Keratinocyte (primary cell): ENCODE measurements around the gene JPH2. TPM values are rescaled to one million over a fixed set of nuclear protein-coding genes. Genes with fewer than 3 reads are reported as not detected.

Source experiments
- DNase-seq: peaks from one replicate; pipeline ENCODE4 v3.0.0-alpha.2; 2011; ENCODE audit warnings: low read depth, missing footprints, low spot score
- FAIRE-seq: peaks from 2 replicates; lab custom pipeline; 2011; peaks lifted over from hg19 to GRCh38; lab: Jason Lieb, UNC
- H2AFZ ChIP-seq: 2 replicates; pipeline ENCODE4 v1.6.0; 2012; ENCODE audit warnings: low read length, control low read depth, inconsistent platforms; ENCODE audit not compliant: control insufficient read depth
- H3K27ac ChIP-seq: 2 replicates; pipeline ENCODE4 v1.5.1; 2011; ENCODE audit warnings: low read length; ENCODE audit not compliant: control insufficient read depth, insufficient read depth
- H3K27me3 ChIP-seq: 3 replicates; pipeline ENCODE4 v1.6.0; 2011; ENCODE audit warnings: low read length; ENCODE audit not compliant: control insufficient read depth, insufficient read depth; ENCODE audit errors: extremely low read depth
- H3K36me3 ChIP-seq, 2 experiments: 2 replicates in 1 of 2; 3 replicates in 1 of 2; pipeline ENCODE4 v1.5.1; 2011; ENCODE audit warnings: low read length in 2 of 2, mild to moderate bottlenecking in 1 of 2; ENCODE audit not compliant: control insufficient read depth in 2 of 2, insufficient read depth in 2 of 2; ENCODE audit errors: extremely low read depth in 1 of 2
- H3K4me1 ChIP-seq: 3 replicates; pipeline ENCODE4 v1.5.1; 2011; ENCODE audit warnings: low read length; ENCODE audit not compliant: control insufficient read depth, insufficient read depth; ENCODE audit errors: extremely low read depth
- H3K4me2 ChIP-seq: 3 replicates; pipeline ENCODE4 v1.6.0; 2011; ENCODE audit warnings: low read depth, low read length; ENCODE audit not compliant: control insufficient read depth, insufficient read depth; ENCODE audit errors: extremely low read depth
- H3K4me3 ChIP-seq, 3 experiments: fragments of 200-600 bp in 1 of 3; sonication (generic) in 1 of 3; 2 replicates in 2 of 3; 3 replicates in 1 of 3; pipeline ENCODE4 v1.5.1; 2011 to 2016; ENCODE audit warnings: low read length in 3 of 3, mild to moderate bottlenecking in 3 of 3, control low read depth in 2 of 3, inconsistent platforms in 1 of 3, low read depth in 1 of 3, mixed read lengths in 1 of 3, mixed run types in 1 of 3, moderate library complexity in 1 of 3; ENCODE audit not compliant: control insufficient read depth in 2 of 3, insufficient read depth in 2 of 3; ENCODE audit errors: extremely low read depth in 1 of 3
- H3K79me2 ChIP-seq: 2 replicates; pipeline ENCODE4 v1.6.0; 2012; ENCODE audit warnings: low read length; ENCODE audit not compliant: control insufficient read depth, insufficient read depth
- H3K9ac ChIP-seq: 3 replicates; pipeline ENCODE4 v1.6.0; 2011; ENCODE audit warnings: low read length; ENCODE audit not compliant: control insufficient read depth, insufficient read depth; ENCODE audit errors: extremely low read depth
- H3K9me1 ChIP-seq: 3 replicates; pipeline ENCODE4 v1.6.0; 2011; ENCODE audit warnings: low read length; ENCODE audit not compliant: control insufficient read depth, insufficient read depth; ENCODE audit errors: extremely low read depth
- H3K9me3 ChIP-seq: 2 replicates; pipeline ENCODE4 v1.5.1; 2012; ENCODE audit warnings: low read depth, low read length; ENCODE audit not compliant: control insufficient read depth
- H4K20me1 ChIP-seq: 3 replicates; pipeline ENCODE4 v1.6.0; 2011; ENCODE audit warnings: low read length; ENCODE audit not compliant: control insufficient read depth, insufficient read depth; ENCODE audit errors: extremely low read depth
- CTCF ChIP-seq, 3 experiments: IDR thresholded peaks in 1 of 3; conservative IDR thresholded peaks in 1 of 3; optimal IDR thresholded peaks in 1 of 3; 2 replicates in 2 of 3; 3 replicates in 1 of 3; pipeline versions ENCODE3 to v1.5.1; 2011; ENCODE audit warnings: low read length in 3 of 3, mild to moderate bottlenecking in 3 of 3, moderate library complexity in 2 of 3, control low read depth in 1 of 3, inconsistent platforms in 1 of 3; ENCODE audit not compliant: insufficient read depth in 2 of 3; ENCODE audit errors: extremely low read depth in 1 of 3
- EZH2 ChIP-seq: IDR thresholded peaks from one replicate; pipeline ENCODE4 v1.6.1; 2012; ENCODE audit warnings: inconsistent platforms, mild to moderate bottlenecking, low read length, moderate library complexity
- dilution Hi-C: fragments of 300-500 bp; cut with MboI; formaldehyde crosslinking; loops from one replicate; pipeline ENCODE4 v1.7.0; 2020; ENCODE audit warnings: low sequenced_read_pairs; ENCODE audit not compliant: extremely low pct_ligation_motif_present
- polyA plus RNA-seq, 5 experiments: library from polyadenylated mRNA; depleted of rRNA in 3 of 5; stranded (reverse) in 3 of 5; stranded (forward) in 1 of 5; unstranded in 1 of 5; fragments of >200 nt; gene quantifications; 1 replicate in 1 of 5; 2 replicates in 3 of 5; 3 replicates in 1 of 5; pipeline versions ENCODE4 v1.2.1 to v1.2.3, GENCODE V29; 2011 to 2012; ENCODE audit warnings: missing spikeins in 2 of 5, low read depth in 1 of 5, low replicate concordance in 1 of 5

The JPH2 gene
- polyA plus RNA-seq, 1 donor (not counting 4 experiments of a cell fraction or from before 2014, with no cell fraction given), result 2.5 TPM

GRCh38 chr20:44209686-44210405 is 22.9 kb upstream of the JPH2 start:
- FAIRE-seq (no peak), DNase-seq (no peak)
- Histone ChIP-seq H3K27ac (peak overlapping the region; percentile 97), H3K4me2 (peak overlapping the region; percentile 85), H2AFZ (peak overlapping the region; percentile 13), H3K9me3 (no peaks in the 10 kb centered on the region), H4K20me1 (peaks cover 2% of the 10 kb centered on the region), H3K9me1 (no peaks in the 10 kb centered on the region), H3K4me1 (peaks cover 34% of the 10 kb centered on the region), H3K9ac (peak overlapping the region; percentile 97), H3K4me3 (peak overlapping the region; percentile 82 to 96 (median 82)), H3K27me3 (no peaks in the 10 kb centered on the region), H3K79me2 (peaks cover 45% of the 10 kb centered on the region), H3K36me3 (peaks cover 0 to 2% of the 10 kb centered on the region in 2 experiments)
- dilution Hi-C loops, result loop anchor here (10.0 kb wide), 1 partner anchor 175 kb away; no protein-coding TSS in a partner anchor
- TF ChIP-seq EZH2 (no peak), CTCF (optimal IDR thresholded peaks at IDR 0.05 in 1 of 3, IDR thresholded peaks at IDR 0.05 in 1 of 3, conservative IDR thresholded peaks at IDR 0.05 in 1 of 3; ENCODE audit: extremely low read depth in 1 of 3, insufficient read depth in 2 of 3, low read length in 3 of 3) (no peak)

DNA sequence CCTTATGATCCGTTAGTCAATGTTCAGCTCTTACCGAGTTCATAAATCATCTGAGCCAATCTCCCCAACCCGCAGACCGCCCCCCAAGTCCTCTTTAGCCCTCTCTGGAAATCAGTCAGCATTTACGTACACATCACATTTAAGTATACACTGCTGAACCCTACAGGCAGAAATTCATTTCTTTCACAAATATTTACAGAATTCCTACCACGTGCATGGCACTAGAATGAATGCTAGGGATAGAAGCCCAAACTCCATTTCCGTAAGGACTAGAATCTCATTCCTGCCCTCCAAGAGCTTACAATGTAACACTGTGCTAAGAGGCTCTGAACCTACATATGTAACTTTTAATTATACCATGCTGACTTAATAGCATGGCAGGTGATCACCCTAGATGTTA is 21.8 kb upstream of the JPH2 start:
- dilution Hi-C loops, result no loop called here
- H2AFZ ChIP-seq, result no peak overlapping the region
- H3K27ac ChIP-seq, result peak overlapping the region; percentile 97
- DNase-seq (no peak), FAIRE-seq (no peak)
- H4K20me1 ChIP-seq, result peaks cover 2% of the 10 kb centered on the region
- H3K27me3 ChIP-seq, result no peaks in the 10 kb centered on the region
- TF ChIP-seq CTCF (optimal IDR thresholded peaks at IDR 0.05 in 1 of 3, IDR thresholded peaks at IDR 0.05 in 1 of 3, conservative IDR thresholded peaks at IDR 0.05 in 1 of 3; ENCODE audit: extremely low read depth in 1 of 3, insufficient read depth in 2 of 3, low read length in 3 of 3) (no peak), EZH2 (no peak)
- H3K36me3 ChIP-seq, result peaks cover 0 to 2% of the 10 kb centered on the region in 2 experiments
- H3K4me2 ChIP-seq, result peak overlapping the region; percentile 85
- H3K79me2 ChIP-seq, result peaks cover 46% of the 10 kb centered on the region
- peaks cover 42% of the 10 kb centered on the region for H3K4me1 ChIP-seq
- H3K9me3 ChIP-seq, result no peaks in the 10 kb centered on the region
- H3K4me3 ChIP-seq, result peak overlapping the region; percentile 82 to 96 (median 82)
- H3K9ac ChIP-seq, result peak overlapping the region; percentile 97
- no peaks in the 10 kb centered on the region for H3K9me1 ChIP-seq
